Activated T-cell treated with anti-CD3 and anti-CD28 coated beads for 24 hours (primary cell): Measurements from ENCODE around the gene FHIP2A.
"Not testable (repeated sequence)": the region's sequence is repeated elsewhere in the genome, so short reads cannot be mapped to it uniquely, and the experiment has no call there.

ENCODE experiments used
- DNase-seq: peaks from one replicate; pipeline ENCODE4 v3.0.0-alpha.2; 2020; ENCODE audit warnings: low read depth

The FHIP2A gene, protein sequence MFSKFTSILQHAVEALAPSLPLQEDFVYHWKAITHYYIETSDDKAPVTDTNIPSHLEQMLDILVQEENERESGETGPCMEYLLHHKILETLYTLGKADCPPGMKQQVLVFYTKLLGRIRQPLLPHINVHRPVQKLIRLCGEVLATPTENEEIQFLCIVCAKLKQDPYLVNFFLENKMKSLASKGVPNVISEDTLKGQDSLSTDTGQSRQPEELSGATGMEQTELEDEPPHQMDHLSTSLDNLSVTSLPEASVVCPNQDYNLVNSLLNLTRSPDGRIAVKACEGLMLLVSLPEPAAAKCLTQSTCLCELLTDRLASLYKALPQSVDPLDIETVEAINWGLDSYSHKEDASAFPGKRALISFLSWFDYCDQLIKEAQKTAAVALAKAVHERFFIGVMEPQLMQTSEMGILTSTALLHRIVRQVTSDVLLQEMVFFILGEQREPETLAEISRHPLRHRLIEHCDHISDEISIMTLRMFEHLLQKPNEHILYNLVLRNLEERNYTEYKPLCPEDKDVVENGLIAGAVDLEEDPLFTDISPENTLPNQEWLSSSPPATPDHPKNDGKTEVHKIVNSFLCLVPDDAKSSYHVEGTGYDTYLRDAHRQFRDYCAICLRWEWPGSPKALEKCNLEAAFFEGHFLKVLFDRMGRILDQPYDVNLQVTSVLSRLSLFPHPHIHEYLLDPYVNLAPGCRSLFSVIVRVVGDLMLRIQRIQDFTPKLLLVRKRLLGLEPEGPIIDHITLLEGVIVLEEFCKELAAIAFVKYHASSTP

DNA sequence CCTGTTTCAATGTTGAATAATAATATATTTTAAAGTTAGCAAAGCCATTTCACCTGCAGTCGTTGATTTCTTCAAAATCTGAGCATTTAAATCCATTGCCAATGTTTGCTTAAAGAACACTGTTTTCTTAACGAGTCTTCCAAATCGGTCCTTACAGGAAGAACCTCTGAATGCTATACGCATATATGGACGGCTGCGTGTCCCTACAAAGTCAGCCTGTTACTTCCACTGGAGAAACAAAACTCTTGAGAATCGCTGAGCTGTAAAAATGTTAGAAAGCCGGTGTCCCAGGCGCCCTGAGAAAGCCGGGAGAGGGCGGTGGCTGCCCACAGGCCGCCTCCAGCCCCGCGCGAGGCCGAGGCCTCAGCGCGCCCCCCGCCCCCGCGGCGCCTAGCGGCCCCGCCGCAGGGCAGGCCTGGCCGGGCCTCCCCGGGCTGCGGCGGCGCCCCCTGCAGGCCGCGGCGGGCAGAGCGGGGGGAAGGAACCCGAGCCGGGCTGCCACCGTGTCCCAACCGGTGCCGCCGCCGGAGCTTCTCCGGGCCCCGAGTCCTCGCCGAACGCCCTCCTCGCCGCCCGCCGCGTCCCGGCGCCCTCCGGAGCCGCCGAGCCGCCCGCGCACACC lies at the start of gene FHIP2A:
FHIP2A (plus strand) TSS at position 488 of the 622 bp plus-strand sequence. CDS start 299 bp downstream, outside the sequence.
- DNase-seq: peak; percentile 83

DNA sequence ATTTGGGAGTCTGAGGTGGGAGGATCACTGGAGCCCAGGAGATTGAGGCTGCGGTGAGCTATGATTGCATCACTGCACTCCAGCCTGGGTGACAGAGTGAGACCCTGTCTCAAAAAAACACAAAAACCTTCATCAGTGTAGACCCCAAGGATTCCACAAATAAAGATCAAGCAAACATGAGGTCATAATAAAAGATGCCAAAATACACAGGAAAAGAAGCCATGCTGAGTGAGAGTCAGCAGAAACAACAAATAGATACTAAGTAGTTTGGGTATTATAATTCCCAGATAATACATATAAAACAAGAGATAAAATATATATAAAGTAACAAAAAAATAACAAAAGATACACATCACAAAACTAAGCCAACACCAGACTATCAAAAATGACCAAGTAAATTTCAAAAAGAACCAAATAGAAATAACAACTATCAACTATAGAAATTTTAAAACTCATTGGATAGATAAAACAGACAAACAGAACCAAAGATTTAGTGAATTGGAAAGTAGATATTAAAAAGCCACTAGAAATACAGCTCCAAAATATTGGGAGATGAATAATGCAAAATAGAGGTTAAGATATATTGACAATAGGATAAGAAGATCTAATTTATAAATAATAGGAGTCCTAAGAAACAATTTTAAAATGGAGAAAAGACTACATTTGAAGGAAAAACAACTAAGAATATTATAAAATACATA lies 48.9 kb upstream of the FHIP2A start:
- no peak for DNase-seq

DNA sequence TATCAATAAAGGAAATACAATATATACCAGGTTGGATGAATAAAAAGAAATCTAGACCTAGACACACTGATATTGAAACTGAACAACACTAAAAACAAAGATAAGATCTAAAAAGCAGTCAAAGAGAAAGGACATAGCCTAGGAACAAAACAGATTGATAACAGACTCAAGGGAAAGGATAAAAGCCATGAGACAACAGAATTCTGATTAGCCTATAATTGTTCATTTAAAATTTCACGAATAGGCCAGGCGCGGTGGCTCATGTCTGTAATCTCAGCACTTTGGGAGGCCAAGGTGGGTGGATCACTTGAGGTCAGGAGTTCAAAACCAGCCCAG lies 48.4 kb upstream of the FHIP2A start:
- DNase-seq: no peak

DNA sequence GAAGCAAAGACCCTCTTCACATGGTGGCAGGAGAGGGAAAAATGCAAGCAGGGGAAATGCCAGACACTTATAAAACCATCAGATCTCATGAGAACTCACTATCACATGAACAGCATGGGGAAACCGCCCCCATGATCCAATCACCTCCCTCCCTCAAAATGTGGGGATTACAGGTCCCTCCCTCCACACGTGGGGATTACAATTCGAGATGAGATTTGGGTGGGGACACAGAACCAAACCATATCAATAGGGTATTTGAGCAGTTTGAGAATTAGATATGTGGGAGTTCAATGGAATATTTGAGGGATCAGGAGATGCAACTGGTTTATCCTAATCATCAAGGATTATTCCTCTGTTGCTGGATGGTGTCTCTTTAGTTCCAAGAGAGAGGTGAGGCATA lies 46.5 kb upstream of the FHIP2A start:
- DNase-seq: not testable (repeated sequence)

DNA sequence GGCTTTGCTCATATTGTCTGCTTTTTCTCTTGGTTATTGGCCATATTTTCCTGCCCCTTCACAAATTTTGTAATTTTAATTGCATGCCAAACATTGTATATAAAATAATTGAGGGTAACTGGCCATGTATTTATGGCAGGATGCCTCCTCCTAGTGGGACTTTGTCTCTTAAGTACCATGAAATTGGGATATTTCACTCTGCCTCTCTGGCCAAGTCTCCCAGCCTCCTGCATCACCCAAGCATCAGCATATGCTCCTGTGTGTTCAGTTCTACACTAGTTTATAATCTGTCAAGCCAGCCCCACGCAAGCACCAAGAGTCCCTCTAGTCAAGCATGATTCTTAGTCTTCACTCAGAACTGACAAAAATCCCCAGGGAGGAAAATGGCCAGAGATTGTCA lies 44.2 kb upstream of the FHIP2A start:
- DNase-seq: no peak

DNA sequence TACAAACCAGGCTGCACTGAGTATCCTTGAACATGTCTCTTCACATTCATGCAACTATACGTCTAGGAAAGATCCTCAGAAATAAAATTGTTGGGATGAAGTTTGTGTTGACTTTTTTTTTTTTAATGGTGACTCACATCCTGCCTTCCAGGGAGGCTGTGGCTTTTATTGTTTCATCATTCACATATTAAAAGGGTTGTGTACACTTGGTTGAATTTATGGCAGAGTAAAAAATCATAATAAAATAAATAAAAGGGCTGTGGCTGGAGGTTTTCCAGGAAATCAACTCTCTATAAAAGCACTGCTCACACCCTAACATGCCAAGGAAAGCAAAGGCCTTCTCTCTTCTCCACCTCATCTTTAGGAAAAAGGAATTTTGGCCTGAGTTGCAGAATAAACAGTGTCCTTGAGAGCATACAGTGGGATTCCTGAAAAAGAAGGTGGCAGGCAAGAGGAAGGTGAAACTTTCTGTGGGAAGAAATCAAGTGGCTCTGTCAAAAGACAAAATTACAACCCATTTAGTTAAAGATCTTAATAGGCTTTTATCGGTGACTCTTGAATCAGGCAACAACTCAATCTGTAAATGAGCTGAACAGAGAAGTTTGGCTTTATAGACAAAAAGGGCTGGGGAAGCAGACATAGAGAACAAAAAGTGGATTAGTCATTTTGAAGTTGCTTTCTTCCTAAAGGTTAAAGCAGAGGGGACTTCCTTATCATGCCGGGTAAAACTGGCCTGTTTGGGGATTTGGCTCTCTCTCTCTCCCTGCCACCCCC lies 41.6 kb upstream of the FHIP2A start:
- no peak for DNase-seq

DNA sequence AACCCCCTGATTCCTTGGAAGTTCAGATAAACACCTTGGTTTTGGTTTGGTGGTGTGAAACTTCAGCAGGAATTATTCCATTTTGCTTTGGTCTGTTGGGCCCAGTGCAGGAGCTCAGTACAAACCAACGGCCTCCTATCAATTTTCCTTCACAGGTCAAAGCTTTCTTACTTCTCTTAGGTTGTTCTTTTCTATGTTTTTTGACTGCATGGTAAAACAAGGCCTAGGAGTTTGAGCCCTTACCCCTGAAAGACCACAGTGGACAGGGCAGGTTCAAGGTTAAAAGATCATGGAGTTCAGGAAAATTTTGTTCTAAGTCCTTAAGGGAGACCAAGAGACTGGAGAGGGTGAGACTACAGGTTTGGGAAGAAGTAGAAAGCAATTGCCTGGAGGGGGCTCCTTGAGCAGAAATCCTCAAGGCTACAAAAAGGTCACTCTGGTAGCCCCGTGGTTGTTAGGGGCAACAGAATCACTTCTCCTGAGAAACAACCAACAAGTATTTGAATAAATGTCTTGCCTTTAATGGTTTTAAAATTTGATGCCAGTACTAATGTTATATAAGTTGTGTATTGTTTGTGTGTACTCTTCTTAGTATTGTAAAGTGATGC lies 40.9 kb upstream of the FHIP2A start:
- DNase-seq: no peak

DNA sequence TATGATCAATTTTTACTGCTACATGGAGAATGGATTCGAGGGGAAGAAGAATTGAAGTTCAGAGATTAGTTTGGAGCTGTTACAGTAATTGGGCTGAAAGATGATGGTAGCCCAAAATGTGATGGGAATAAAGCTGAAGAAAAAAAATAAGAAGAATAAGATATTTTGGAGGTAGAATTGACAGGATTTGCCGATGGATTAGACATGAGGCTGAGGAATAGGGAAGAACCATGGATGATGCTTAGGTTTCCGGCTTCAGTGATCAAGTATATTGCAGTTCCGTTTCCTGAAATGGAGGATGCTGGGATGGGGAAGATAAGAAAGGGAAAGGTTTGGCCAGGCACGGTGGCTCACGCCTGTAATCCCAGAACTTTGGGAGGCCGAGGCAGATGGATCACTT lies 38.9 kb upstream of the FHIP2A start:
- DNase-seq: no peak

DNA sequence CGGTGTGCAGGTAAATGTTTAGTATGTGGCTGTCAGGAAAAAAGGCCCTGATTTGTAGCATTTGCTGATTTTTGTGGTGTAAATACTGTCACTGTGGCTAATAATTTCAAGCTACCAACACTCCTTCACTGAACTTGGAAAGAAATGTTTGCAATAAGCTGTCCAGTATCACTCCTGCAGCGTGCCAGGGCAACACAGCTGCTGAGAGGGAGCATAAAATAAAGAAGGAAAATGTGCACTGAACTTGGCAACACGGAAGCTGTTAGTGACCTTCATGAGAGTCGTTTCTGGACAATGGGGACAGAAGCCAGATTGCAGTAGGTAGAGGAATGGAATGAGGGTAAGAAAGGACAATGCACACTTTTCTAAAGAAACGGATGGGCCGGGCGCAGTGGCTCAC lies 37.9 kb upstream of the FHIP2A start:
- no peak for DNase-seq

DNA sequence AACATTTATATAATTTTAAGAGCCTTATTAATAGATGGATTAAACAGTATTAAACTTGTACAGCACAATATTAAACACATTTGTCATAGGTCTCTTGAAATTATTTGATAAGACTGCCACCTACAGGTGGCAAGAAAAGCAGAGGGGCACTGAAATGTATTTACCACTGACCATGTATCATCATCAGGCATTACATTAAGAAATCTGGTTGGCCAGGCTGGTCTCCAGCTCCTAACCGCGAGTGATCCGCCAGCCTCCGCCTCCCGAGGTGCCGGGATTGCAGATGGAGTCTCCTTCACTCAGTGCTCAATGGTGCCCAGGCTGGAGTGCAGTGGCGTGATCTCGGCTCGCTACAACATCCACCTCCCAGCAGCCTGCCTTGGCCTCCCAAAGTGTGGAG lies 35.1 kb upstream of the FHIP2A start:
- not testable (repeated sequence) for DNase-seq

DNA sequence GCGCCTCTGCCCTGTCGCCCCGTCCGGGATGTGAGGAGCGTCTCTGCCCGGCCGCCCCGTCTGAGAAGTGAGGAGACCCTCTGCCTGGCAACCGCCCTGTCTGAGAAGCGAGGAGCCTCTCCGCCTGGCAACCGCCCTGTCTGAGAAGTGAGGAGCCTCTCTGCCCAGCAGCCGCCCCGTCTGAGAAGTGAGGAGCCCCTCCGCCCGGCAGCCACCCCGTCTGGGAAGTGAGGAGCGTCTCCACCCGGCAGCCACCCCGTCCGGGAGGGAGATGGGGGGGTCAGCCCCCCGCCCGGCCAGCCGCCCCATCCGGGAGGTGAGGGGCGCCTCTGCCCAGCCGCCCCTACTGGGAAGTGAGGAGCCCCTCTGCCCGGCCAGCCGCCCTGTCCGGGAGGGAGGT lies 34.4 kb upstream of the FHIP2A start:
- DNase-seq: not testable (repeated sequence)

DNA sequence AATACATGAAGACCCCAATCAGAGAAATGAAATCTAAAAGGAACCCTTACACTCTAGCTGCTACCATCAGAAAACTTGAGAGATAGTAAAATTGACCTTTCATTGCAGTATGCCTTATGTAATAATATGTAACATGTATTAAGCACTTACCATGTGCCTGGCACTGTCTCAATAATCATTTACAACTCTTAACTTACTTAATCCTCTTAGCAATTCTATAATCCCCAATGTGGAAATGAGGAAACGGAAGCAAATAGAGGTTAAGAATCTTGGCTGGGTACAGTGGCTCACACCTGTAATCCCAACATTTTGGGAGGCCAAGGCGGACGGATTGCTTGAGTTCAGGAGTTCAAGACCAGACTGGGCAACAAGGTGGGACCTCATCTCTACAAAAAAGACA lies 29.8 kb upstream of the FHIP2A start:
- DNase-seq: no peak

DNA sequence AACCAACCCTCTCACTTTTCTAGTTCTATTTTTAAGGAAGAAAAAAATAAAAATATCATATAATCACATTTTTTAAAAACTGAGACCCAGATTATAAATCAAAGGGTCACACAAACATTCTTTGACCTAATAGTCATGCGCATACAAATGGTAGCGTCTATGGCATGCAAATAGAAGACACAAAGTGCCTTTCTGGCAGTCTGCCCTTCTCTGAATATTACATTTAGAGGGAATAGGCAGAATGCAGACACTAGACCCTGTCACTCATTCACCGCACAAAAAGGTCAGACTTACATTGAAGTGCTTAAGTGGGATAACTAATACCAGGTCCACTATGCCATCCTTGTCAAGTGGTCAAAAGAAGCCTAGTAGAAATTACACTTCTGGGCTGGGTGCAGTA lies 26.5 kb upstream of the FHIP2A start:
- no peak for DNase-seq

DNA sequence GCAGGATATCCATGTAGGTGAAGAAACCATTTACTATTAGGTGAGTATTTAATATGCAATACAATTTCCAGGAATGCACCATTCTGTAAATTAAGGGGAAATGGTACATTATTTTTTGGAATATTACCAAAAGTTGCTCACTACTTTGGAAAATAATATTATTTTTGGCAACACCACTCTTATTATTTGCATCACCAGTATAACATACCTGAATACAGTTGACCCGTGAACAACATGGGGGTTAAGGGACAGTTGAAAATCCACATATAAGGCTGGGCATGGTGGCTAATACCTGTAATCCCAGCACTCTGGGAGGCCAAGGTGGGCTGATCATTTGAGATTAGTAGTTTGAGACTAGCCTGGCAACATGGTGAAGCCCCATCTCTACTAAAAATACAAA lies 21.2 kb upstream of the FHIP2A start:
- no peak for DNase-seq

DNA sequence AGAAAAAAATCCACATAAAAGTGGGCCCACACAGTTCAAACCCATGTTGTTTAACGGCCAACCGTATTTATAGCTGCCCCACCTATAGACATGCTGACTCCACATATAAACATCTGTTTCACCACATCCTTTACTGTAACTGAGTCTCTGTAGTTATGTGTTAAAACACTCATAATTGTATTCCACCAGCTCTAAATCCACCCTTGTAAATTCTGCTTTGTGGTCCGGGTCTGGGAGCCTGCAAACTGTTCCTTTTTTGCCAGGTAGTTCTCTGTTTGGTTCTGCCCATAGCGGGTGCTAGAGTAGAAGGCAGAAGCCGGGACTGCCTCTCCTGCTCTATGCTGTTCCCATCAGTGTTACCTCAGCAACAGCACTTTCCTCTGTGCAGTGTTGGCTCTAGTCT lies 20.2 kb upstream of the FHIP2A start:
- no peak for DNase-seq

DNA sequence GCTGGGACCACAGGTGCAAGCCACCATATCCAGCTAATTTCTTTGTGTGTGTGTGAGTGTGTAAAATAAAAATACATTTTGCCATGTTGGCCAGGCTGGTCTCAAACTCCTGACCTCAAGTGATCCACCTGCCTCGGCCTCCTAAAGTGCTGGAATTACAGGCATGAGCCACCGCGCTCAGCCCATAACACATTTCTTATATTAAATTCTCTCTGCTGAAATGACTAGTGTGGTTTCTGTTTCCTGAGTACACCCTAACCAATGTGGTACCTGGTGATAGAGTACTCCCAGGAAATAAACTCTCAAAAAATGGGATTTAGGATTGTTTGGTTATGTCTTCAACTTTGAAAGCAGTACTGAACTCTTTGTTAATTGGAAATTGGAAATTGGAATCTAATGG lies 19.4 kb upstream of the FHIP2A start:
- no peak for DNase-seq

DNA sequence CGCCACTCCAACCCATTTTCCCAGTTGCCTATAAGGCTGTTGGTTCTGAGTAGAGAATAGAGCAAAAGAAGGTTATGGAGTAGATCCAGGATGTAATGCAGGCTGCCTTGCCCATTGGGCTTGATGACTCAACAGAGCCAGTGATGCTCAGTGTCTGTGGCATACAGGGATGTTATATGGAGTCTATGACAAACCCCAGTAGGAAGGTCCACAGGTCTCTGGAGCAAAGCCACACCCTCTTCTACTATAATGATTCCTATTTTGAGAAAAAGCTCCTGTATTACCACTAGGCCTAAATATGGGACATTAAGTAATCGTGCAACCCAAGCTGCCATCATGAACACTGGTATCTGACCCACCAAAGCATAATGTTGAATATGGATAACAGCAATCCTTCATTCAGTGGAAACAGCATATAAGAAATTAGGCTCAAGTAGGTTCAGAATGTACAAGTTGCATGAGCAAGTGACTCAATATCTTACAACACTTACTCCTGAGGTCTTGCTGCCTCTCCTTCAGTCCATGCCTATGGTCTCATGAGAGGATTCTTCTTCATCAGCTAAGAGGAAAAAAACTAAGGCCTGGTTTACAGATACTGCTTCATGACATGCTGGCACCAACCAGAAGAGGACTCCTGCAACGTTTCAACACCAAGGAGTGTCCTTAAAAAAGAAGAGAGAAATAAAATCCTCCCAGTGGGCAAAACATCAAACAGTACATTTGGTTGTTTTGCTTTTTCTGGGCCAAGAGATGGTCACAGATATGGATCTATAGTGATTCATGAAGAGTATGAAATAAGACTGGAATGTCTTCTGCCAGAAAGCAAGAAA lies 14.8 kb upstream of the FHIP2A start:
- no peak for DNase-seq

DNA sequence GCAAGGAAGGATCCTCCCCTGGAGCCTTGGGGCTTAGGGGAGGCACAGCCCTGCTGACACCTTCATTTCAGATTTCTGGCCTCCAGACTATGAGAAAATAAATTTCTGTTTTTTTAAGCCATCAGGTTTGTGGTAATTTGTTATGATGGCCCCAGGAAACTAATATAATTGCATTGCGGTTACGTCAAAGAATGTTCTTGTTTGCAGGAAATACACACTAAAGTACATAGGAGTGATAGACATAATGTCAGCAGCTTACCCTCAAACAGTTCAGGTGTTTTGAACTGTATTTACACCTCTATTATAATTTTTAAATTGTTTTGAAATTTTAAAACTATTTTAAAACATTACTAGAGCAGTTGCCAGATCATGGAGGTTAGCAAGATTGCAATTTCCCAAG lies 12.6 kb upstream of the FHIP2A start:
- DNase-seq: no peak

DNA sequence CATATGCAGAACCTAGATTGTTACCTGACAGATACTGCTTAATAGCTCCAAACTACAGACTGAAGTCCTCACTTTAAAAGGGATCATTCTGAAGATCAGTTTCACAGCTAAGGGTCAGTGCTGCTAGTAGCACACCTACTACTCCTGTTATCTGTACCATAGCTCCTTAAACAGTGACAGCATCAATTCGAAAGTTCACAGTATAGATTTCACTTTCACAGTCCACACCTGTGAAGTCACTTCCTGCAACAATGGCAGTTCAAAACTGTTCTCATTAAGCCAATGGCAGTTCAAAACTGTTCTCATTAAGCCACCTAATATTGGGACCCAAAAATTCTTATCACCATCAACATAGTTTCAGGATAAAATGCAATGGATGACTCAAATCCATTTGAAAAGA lies 10.7 kb upstream of the FHIP2A start:
- no peak for DNase-seq

DNA sequence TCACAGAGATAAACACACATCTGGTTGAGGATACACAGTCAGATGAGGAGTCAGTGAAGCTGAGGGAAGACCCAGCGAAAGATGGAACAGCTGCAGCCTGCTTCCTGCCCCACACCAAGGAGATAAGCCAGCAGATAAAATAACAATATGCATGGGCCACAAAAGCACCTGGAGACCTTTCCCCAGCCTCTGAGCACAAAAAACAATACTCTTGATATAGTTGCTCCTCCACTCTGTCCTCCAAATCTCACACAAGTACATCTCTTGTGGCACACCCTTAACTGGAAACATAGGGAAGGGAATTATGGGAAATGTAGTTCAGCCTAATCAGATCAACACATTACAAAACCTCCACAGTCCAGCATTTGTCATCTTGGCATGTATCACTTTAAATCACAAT lies 9.7 kb upstream of the FHIP2A start:
- no peak for DNase-seq
